ENCODE data around the gene NBEAL1. TPM values are rescaled to one million over a fixed set of nuclear protein-coding genes. Genes with fewer than 3 reads are reported as not detected.
"Not testable (repeated sequence)": the region's sequence is repeated elsewhere in the genome, so short reads cannot be mapped to it uniquely, and the experiment has no call there.

NBEAL1 gene
- total RNA-seq, 2 experiments from 2014 or later = 8.2 to 8.9 TPM

DNA sequence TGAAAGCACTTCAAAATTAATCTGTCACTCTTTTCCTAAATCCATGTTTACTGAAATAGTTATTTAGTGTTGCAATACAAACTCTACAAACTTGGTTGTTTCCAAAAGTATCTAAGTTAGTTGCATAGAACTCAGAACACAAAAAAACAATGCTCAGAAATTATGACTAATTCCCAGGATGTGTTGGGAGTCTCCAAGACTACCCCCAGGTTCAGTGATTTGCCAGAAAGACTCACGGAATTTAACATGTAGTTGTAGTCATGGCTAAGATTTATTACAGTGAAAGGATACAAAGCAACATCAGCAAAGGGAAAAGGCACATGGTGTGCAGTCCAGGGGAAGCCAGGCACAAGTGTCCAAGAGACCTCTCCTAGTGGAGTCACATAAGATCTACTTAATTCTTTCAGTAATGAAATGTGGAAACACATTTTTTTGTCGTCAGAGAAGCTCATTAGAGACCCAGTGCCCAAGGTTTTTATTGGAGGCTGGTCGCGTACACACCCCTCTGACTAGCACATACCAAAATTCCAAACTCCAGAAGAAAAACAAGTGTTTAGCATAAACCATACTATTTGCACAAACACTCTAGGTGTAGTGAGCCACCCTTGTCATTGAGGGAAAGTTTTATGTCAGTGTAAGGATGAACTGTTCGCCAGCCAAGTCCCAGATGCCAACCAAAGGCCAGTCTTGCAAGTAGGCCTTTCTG is 180.8 kb downstream of the NBEAL1 start:
- DNase-seq = no peak
- no peak overlapping the region for H3K4me3 Mint-ChIP-seq

DNA sequence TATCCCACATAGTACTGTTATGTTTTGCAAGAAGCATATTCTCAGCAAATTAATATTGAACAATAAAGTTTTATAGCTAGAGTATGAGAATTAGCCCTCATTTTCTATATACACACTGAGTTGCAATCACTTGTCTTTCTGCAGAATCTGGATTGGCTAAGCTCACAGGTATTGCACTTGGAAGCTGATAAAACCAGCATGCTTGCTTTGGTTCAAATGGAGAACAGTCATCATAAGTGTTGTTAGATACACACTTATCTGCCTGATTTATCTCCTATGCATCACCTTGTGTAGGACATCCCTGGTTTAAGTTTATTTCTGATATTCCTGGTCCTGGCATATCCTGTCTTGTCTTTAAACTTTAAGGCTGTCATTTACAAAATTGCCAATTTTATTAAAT is 186.2 kb downstream of the NBEAL1 start:
- Mint-ChIP-seq H3K9me3 (no peaks in the 10 kb centered on the region), H3K4me3 (no peak overlapping the region), H3K36me3 (peaks cover 2% of the 10 kb centered on the region), H3K4me1 (no peaks in the 10 kb centered on the region), H3K27ac (no peak overlapping the region), H3K27me3 (no peaks in the 10 kb centered on the region)
- DNase-seq = no peak

More for the DNA sequence above, 180.8 kb downstream of the NBEAL1 start:
- peaks cover 2% of the 10 kb centered on the region for H3K36me3 Mint-ChIP-seq
- no peaks in the 10 kb centered on the region for H3K9me3 Mint-ChIP-seq
- H3K27ac Mint-ChIP-seq = no peak overlapping the region
- H3K4me1 Mint-ChIP-seq = no peaks in the 10 kb centered on the region
- no peaks in the 10 kb centered on the region for H3K27me3 Mint-ChIP-seq

DNA sequence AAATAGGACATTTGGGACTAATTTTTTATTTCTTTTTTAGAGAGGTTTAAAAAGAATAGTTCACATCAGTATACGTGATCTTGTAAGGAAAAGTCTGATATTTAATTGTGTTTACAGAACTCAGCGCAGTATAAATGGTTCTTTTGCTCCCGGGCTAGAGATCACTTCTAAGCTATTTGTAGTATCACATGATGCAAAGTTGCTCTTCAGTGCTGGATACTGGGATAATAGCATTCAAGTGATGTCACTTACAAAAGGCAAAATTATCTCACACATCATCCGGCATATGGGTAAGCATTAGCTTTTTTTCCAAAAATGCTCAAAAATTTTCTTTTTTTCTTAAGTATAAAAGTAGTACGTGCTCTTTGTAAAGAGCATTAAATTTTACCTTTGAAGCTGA is 186.8 kb downstream of the NBEAL1 start:
- no peaks in the 10 kb centered on the region for H3K9me3 Mint-ChIP-seq
- H3K4me3 Mint-ChIP-seq = no peak overlapping the region
- DNase-seq = no peak
- no peaks in the 10 kb centered on the region for H3K27me3 Mint-ChIP-seq
- H3K27ac Mint-ChIP-seq = no peak overlapping the region
- peaks cover 6% of the 10 kb centered on the region for H3K36me3 Mint-ChIP-seq
- no peaks in the 10 kb centered on the region for H3K4me1 Mint-ChIP-seq

DNA sequence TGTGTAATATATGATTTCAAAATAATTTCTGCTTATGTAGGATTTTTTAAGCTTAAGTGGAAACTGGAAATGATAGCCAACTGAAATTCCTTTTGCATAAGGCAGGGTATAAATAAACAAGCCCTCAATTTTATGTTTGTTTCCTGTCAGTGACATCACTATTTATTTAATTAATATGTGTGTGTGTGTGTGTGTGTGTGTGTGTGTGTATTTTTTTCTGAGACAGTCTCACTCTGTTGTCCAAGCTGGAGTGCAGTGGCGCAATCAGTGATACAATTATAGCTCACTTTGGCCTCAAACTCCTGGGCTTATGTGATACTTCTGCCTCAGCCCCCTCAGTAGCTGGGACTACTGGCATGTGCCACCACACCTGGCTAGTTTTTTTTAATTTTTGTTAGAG is 194.9 kb downstream of the NBEAL1 start:
- Mint-ChIP-seq H3K27me3 (no peaks in the 10 kb centered on the region), H3K27ac (no peak overlapping the region)

DNA sequence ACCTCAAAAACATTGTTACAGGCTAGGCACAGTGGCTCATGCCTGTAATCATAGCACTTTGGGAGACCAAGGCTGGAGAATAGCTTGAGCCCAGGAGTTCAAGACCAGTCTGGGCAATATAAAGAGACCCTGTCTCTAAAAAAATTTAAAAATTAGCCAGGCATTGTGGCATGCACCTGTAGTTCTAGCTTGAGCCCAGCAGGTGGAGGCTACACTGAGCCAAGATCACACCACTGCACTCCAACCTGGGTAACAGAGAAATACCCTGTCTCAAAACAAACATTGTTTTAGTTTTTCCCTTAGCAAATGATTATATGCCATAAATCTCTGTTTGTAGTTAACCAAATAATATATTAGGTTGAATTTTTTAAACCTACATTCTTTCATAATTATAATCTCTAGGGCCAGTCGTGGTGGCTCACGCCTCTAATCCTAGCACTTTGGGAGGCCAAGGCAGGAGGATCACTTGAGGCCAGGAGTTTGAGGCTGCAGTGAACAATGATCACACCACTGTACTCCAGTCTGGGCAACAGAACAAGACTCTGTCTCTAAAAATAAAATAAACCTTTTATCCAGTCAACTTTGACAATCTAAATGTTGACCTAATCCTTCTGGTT is 210.9 kb downstream of the NBEAL1 start:
- Mint-ChIP-seq H3K27ac (no peak overlapping the region), H3K4me1 (no peaks in the 10 kb centered on the region), H3K9me3 (no peaks in the 10 kb centered on the region), H3K36me3 (no peaks in the 10 kb centered on the region), H3K27me3 (no peaks in the 10 kb centered on the region), H3K4me3 (no peak overlapping the region)
- peak; percentile 9 for DNase-seq

More for the DNA sequence above, 194.9 kb downstream of the NBEAL1 start:
- Mint-ChIP-seq H3K9me3 (no peaks in the 10 kb centered on the region), H3K4me1 (no peaks in the 10 kb centered on the region), H3K4me3 (no peak overlapping the region), H3K36me3 (peaks cover 8% of the 10 kb centered on the region)
- no peak for DNase-seq

DNA sequence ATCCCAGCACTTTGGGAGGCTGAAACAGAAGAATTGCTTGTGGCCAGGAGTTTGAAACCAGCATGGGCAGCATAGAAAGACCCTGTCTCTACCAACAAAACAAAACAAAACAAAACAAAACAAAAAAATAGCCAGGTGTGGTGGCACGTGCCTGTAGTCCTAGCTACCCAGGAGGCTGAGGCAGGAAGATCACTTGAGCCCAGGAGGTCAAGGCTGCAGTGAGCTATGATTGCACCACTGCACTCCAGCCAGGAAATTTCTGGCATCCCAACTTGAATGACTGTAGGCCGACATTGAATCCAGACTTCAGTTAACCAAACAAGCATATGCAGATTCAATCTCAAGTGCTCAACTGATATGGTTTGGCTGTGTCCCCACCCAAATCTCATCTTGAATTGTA is 215.0 kb downstream of the NBEAL1 start:
- H3K9me3 Mint-ChIP-seq, DNase-seq, H3K4me1 Mint-ChIP-seq, H3K27me3 Mint-ChIP-seq, H3K36me3 Mint-ChIP-seq, H3K4me3 Mint-ChIP-seq, H3K27ac Mint-ChIP-seq: not testable (repeated sequence)

DNA sequence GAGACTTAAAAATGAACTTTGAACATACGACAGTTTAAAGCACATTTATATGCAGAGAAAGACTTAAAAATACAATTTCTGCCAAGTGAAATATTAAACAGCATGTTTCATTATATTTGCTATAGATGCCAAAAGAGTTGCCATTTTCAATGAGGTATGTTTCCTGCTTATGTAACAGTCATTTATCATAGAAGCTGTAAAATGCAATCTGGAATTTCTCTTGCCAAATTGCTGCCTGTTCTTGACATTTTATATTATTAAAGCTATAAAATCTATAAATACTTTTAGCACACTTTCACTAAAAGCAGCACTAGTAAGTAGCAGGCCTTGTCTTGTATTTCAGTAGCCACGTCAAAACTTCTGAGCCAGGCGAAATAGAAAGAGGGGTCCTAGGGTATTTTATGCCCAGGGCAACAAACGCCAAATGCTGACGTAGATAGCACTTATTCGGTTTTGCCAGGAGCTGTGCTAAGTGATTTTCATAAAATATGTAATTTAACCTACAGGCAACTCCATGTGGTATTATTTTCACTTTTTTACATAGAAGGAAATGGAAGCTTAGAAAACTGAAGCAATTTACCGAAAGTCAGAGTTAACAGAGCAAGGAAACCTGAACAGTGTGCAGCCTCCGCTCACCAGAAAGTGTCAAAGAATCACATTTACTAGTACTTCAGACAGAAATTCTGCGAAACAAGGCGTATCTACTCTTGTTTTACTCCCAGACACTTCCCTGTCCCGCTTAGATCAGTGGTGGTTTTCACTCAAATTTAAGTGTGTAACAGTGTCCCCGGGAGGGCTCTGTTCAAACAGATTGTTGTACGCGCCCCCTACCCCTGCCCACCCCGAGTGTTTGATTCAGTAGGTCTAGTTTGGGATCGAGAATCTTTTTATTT is 222.9 kb downstream of the NBEAL1 start:
- no peaks in the 10 kb centered on the region for H3K27me3 Mint-ChIP-seq

DNA sequence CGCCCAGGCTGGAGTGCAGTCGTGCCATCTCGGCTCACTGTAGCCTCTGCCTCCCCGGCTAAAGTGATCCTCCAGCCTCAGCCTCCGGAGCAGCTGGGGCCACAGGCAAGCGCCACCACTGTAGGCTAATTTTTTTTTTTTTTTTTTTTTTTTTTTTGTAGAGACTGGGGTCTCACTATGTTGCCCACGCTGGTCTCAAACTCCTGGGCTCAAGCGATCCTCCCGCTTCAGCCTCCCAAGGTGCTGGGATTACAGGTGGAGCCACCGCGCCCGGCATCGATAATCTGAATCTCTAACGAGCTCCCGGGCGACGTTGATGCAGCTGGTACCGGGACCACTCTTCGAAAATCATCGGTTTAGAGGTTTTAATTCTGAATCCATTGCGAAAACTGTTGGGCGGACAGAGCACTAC is 223.6 kb downstream of the NBEAL1 start:
- no peak for DNase-seq

More for the DNA sequence above, 222.9 kb downstream of the NBEAL1 start:
- DNase-seq = no peak
- H3K27ac Mint-ChIP-seq = peak overlapping the region; percentile 100
- peak overlapping the region; percentile 98 for H3K4me3 Mint-ChIP-seq
- H3K4me1 Mint-ChIP-seq = peaks cover 27% of the 10 kb centered on the region
- peaks cover 22% of the 10 kb centered on the region for H3K36me3 Mint-ChIP-seq
- H3K9me3 Mint-ChIP-seq = no peaks in the 10 kb centered on the region

DNA sequence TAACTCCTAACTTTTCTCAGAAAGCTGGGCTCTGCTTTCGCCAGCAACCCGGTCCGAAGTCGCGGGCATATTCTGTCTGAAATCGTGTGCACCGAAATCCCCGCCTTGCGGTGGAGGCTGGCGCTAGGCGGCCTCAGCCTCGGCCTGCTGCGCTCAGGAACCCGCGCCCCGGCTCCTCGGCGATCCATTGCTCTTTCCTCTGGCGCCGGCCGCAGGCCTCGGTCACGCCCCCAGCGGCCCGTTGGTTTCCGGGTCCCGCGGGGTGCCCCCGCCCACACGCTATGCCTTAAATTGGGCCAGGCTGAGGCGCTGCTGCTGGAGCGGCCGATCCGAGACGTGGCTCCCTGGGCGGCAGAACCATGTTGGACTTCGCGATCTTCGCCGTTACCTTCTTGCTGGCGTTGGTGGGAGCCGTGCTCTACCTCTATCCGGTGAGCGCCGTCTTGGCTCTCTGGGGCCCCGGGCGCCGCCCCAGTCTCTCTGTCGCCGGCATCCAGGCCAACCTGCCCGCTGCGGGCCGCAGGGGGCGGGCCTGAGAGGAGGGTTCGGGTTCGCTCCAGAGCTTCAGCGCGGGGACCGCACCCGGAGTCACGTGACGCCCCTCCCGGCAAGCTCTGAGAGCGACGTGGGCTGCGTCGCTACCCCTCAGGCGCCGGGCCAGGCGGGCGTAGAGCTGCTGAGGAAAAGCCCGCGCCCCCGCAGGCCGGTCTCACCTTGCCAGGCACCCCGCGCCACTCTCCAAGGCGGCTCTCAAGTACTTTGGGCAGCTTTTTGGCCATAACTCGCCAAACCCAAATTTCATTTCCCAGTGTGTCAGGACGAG is 224.2 kb downstream of the NBEAL1 start, which contains the start of gene CYP20A1:
Gene CYP20A1 (plus strand): TSS at position 315 of the 823 bp plus-strand sequence. CDS start 45 bp downstream, at position 360.
- Mint-ChIP-seq H3K27me3 (no peaks in the 10 kb centered on the region), H3K4me1 (peaks cover 32% of the 10 kb centered on the region), H3K36me3 (peaks cover 29% of the 10 kb centered on the region), H3K4me3 (peak within 1 kb of the TSS; percentile 98), H3K9me3 (no peaks in the 10 kb centered on the region), H3K27ac (peak within 1 kb of the TSS; percentile 100)
- DNase-seq = peak; percentile 99

More for the DNA sequence above, 223.6 kb downstream of the NBEAL1 start:
- Mint-ChIP-seq H3K36me3 (peaks cover 28% of the 10 kb centered on the region), H3K4me3 (peak overlapping the region; percentile 98), H3K4me1 (peaks cover 32% of the 10 kb centered on the region), H3K9me3 (no peaks in the 10 kb centered on the region), H3K27me3 (no peaks in the 10 kb centered on the region), H3K27ac (peak overlapping the region; percentile 100)

DNA sequence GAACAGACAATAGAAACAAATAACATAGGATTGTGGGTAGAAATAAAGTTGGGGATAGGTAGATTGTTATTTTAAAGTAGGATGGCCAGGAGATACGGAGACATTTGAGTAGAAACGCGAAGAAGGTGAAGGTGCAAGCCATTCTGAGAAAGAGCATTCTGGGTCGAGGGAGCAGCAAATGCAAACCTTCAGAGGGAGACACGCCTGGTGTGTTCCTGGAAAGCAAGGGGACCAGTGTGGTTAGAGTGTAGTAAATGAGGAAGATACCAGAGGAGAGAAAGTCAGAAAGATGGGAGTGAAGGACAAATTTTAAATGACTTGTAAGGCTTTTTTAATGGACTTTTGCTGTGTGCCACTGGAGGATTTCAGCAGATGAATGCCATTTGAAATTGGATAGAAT is 225.8 kb downstream of the NBEAL1 start:
- no peaks in the 10 kb centered on the region for H3K27me3 Mint-ChIP-seq
- peak overlapping the region; percentile 100 for H3K27ac Mint-ChIP-seq
- no peak for DNase-seq
- H3K36me3 Mint-ChIP-seq = peaks cover 35% of the 10 kb centered on the region
- peak overlapping the region; percentile 98 for H3K4me3 Mint-ChIP-seq
- H3K9me3 Mint-ChIP-seq = no peaks in the 10 kb centered on the region
- peaks cover 35% of the 10 kb centered on the region for H3K4me1 Mint-ChIP-seq

DNA sequence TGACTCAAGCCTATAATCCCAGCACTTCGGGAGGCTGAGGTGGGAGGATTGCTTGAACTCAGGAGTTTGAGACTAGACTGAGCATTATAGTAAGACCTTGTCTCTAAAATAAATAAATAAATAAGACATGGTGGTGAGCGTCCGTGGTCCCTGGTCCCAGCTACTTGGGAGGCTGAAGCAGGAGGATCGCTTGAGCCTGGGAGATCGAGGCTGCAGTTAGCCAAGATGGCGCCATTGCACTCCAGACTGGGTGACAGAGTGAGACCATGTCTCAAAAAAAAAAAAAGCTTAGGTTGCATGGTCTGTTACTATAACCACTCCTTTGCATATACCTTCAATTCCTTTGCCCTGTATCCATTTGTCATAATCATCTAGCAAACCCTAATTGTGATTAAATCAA is 227.8 kb downstream of the NBEAL1 start:
- Mint-ChIP-seq H3K27ac (peak overlapping the region; percentile 62), H3K4me3 (no peak overlapping the region), H3K27me3 (no peaks in the 10 kb centered on the region), H3K36me3 (peaks cover 39% of the 10 kb centered on the region), H3K4me1 (peaks cover 35% of the 10 kb centered on the region), H3K9me3 (no peaks in the 10 kb centered on the region)
- DNase-seq = no peak

DNA sequence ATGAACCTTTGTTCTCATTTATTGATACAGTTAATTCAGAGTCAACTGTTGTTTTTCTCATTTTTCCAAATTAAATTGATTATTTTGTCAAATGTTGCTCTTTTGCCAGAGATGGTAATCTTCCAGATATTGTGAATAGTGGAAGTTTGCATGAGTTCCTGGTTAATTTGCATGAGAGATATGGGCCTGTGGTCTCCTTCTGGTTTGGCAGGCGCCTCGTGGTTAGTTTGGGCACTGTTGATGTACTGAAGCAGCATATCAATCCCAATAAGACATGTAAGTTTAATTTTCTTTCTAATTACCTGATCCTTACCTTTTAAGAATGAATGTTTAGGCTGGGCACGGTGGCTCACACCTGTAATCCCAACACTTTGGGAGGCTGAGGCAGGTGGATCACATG is 232.0 kb downstream of the NBEAL1 start:
- no peak overlapping the region for H3K4me3 Mint-ChIP-seq
- no peak overlapping the region for H3K27ac Mint-ChIP-seq
- peaks cover 12% of the 10 kb centered on the region for H3K4me1 Mint-ChIP-seq
- peaks cover 22% of the 10 kb centered on the region for H3K36me3 Mint-ChIP-seq
- H3K27me3 Mint-ChIP-seq = no peaks in the 10 kb centered on the region
- H3K9me3 Mint-ChIP-seq = no peaks in the 10 kb centered on the region
- DNase-seq = no peak

DNA sequence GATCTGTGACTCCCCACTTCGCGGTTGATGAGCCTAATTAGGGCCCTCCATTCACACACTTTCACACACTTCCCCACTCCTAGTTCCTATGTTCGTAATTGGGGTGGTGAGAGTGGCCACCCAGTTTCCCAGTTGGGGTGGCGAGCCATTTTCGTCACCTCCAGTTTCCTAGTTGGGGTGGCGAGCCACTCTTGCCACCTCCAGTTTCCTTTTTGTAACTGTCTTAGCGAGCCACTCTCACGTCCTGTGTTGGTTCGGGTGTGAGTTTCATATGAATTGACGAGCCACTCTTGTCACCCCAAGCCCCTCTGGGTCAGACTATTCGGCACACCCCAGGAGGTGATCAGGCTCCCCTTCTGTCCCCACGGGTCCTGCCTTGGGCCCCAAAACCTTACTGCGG is 238.1 kb downstream of the NBEAL1 start:
- peaks cover 2% of the 10 kb centered on the region for H3K9me3 Mint-ChIP-seq
- peaks cover 2% of the 10 kb centered on the region for H3K4me1 Mint-ChIP-seq
- peaks cover 28% of the 10 kb centered on the region for H3K36me3 Mint-ChIP-seq
- H3K27ac Mint-ChIP-seq = peak overlapping the region; percentile 73
- no peak overlapping the region for H3K4me3 Mint-ChIP-seq
- H3K27me3 Mint-ChIP-seq = no peaks in the 10 kb centered on the region
- DNase-seq = no peak

DNA sequence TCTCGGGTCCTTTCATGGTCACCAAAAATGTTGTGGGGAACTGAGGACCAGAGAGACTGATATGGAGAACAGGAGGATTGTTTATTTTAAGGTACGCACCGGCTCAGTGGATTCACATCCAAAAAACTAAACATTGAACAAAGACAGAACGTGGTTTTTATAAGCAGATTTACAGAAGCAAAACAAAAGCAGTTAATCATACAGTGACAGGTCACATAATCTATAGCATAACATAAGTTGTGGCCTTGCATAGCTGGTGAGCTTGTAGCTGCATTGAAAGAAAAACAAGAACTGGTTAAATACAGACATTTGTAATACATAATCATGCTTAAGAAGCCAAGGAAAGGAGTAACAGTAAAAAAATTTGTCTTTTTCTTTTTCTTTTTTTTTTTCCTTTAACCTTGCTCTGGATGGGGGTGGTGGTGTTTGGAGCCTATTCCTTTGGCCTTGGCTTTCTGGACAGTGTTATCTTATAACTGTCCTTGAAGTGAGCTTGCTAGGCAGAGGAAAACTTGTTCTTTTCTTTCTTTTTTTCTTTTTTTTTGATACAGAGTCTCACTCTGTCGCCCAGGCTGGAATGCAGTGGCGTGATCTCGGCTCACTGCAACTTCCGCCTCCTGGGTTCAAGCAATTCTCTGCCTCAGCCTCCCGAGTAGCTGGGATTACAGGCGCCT is 238.9 kb downstream of the NBEAL1 start:
- H3K27ac Mint-ChIP-seq, H3K27me3 Mint-ChIP-seq, H3K9me3 Mint-ChIP-seq, H3K4me1 Mint-ChIP-seq, H3K4me3 Mint-ChIP-seq, DNase-seq: not testable (repeated sequence)
- H3K36me3 Mint-ChIP-seq = peaks cover 31% of the 10 kb centered on the region

All from activated naive CD8-positive, alpha-beta T cell treated with anti-CD3 and anti-CD28 coated beads for 36 hours (primary cell).